Measurements from ENCODE around the gene NDUFB4. TPM values are rescaled to one million over a fixed set of nuclear protein-coding genes. Genes with fewer than 3 reads are reported as not detected.

Gene NDUFB4
- total RNA-seq, 1 donor from 2014 or later = 107 TPM

- Histone ChIP-seq H3K4me1 (ENCODE audit: insufficient read depth, low read length) (peaks cover 6% of the 10 kb centered on the region), H3K9me3 (ENCODE audit: insufficient read depth, low read depth, low read length) (no peaks in the 10 kb centered on the region), H4K20me1 (ENCODE audit: insufficient read depth, low read length) (no peaks in the 10 kb centered on the region), H3K4me3 (ENCODE audit: insufficient read depth, low read depth, low read length) (no peak overlapping the region), H3K36me3 (ENCODE audit: insufficient read depth, low read length) (no peaks in the 10 kb centered on the region), H2AFZ (ENCODE audit: low read depth, low read length) (no peak overlapping the region), H3K27ac (ENCODE audit: low read depth, low read length) (no peak overlapping the region), H3K79me2 (ENCODE audit: insufficient read depth, low read length) (no peaks in the 10 kb centered on the region), H3K4me2 (ENCODE audit: low read length) (no peak overlapping the region), H3K27me3 (ENCODE audit: insufficient read depth, low read length) (no peaks in the 10 kb centered on the region), H3K9ac (ENCODE audit: low read length) (no peak overlapping the region)
- FAIRE-seq (no peak), DNase-seq (ENCODE audit: low read depth) (no peak)
- Mint-ChIP-seq H3K27ac (ENCODE audit: unreplicated experiment) (no peak overlapping the region), H3K4me3 (ENCODE audit: unreplicated experiment) (no peak overlapping the region), H3K36me3 (ENCODE audit: low read depth, unreplicated experiment) (no peaks in the 10 kb centered on the region), H3K27me3 (ENCODE audit: low read depth, unreplicated experiment) (no peaks in the 10 kb centered on the region), H3K4me1 (ENCODE audit: low read depth, unreplicated experiment) (peaks cover 5% of the 10 kb centered on the region), H3K9me3 (ENCODE audit: unreplicated experiment) (no peaks in the 10 kb centered on the region)
- TF ChIP-seq CTCF (IDR thresholded peaks at IDR 0.05; ENCODE audit: insufficient read depth, low read depth, low read length) = no peak
- no peak for TF ChIP-seq EZH2 (IDR thresholded peaks at IDR 0.05; ENCODE audit: insufficient read depth, low read length)
Measured at GRCh38 chr3:120649830-120650233, 53.7 kb downstream of the NDUFB4 start.

GRCh38 chr3:120650311-120650710 is 54.2 kb downstream of the NDUFB4 start:
- H3K79me2 ChIP-seq (ENCODE audit: insufficient read depth, low read length) = no peaks in the 10 kb centered on the region
- H3K27me3 ChIP-seq (ENCODE audit: insufficient read depth, low read length) = no peaks in the 10 kb centered on the region
- H3K36me3 ChIP-seq (ENCODE audit: insufficient read depth, low read length) = no peaks in the 10 kb centered on the region
- FAIRE-seq (no peak), DNase-seq (ENCODE audit: low read depth) (no peak)
- no peak overlapping the region for H3K4me2 ChIP-seq (ENCODE audit: low read length)
- Mint-ChIP-seq H3K4me3 (ENCODE audit: unreplicated experiment) (no peak overlapping the region), H3K27ac (ENCODE audit: unreplicated experiment) (no peak overlapping the region), H3K4me1 (ENCODE audit: low read depth, unreplicated experiment) (peaks cover 4% of the 10 kb centered on the region), H3K27me3 (ENCODE audit: low read depth, unreplicated experiment) (no peaks in the 10 kb centered on the region), H3K9me3 (ENCODE audit: unreplicated experiment) (no peaks in the 10 kb centered on the region), H3K36me3 (ENCODE audit: low read depth, unreplicated experiment) (no peaks in the 10 kb centered on the region)
- H4K20me1 ChIP-seq (ENCODE audit: insufficient read depth, low read length) = no peaks in the 10 kb centered on the region
- no peak overlapping the region for H3K27ac ChIP-seq (ENCODE audit: low read depth, low read length)
- H2AFZ ChIP-seq (ENCODE audit: low read depth, low read length) = no peak overlapping the region
- no peak for TF ChIP-seq EZH2 (IDR thresholded peaks at IDR 0.05; ENCODE audit: insufficient read depth, low read length)
- no peak for TF ChIP-seq CTCF (IDR thresholded peaks at IDR 0.05; ENCODE audit: insufficient read depth, low read depth, low read length)
- no peak overlapping the region for H3K4me3 ChIP-seq (ENCODE audit: insufficient read depth, low read depth, low read length)
- peaks cover 1% of the 10 kb centered on the region for H3K4me1 ChIP-seq (ENCODE audit: insufficient read depth, low read length)
- no peak overlapping the region for H3K9ac ChIP-seq (ENCODE audit: low read length)
- H3K9me3 ChIP-seq (ENCODE audit: insufficient read depth, low read depth, low read length) = no peaks in the 10 kb centered on the region

Other genes with a start within 250 kb of the NDUFB4 start
- 12.7 and 14.3 TPM in 2 replicates for gene LRRC58, start 247.0 kb upstream of the NDUFB4 start, total RNA-seq
- gene FSTL1, start 145.3 kb upstream of the NDUFB4 start, total RNA-seq = 1,010 and 1,056 TPM in 2 replicates
- gene HGD, start 85.9 kb downstream of the NDUFB4 start, total RNA-seq = 0.52 TPM in 1 of 2 replicates, not detected in the other
- gene RABL3, start 146.2 kb downstream of the NDUFB4 start, total RNA-seq = 16.8 and 17.1 TPM in 2 replicates
- 28.8 and 31.6 TPM in 2 replicates for gene GTF2E1, start 146.4 kb downstream of the NDUFB4 start, total RNA-seq

All from astrocyte (in vitro differentiated cells and primary cell).